ENCODE measurements around the gene MORN1.

Gene MORN1

GRCh38 chr1:2417833-2418225 lies 26.5 kb upstream of the MORN1 start:
- H3K9me3 ChIP-seq (ENCODE audit: low read length): no peaks in the 10 kb centered on the region
- no peak overlapping the region for H3K4me2 ChIP-seq (ENCODE audit: low read length)
- no peaks in the 10 kb centered on the region for H3K9me2 ChIP-seq (ENCODE audit: low read depth, low read length)
- H3K27me3 ChIP-seq (ENCODE audit: insufficient read depth, low read length): no peaks in the 10 kb centered on the region; the same call in 1 of the 2 replicates
- no peaks in the 10 kb centered on the region for H3K79me2 ChIP-seq (ENCODE audit: insufficient read depth, low read length)
- TF ChIP-seq CTCF (IDR thresholded peaks at IDR 0.05; ENCODE audit: low read length) (no peak), EZH2 (IDR thresholded peaks at IDR 0.05; ENCODE audit: borderline replicate concordance, low read length) (no peak)
- H4K20me1 ChIP-seq (ENCODE audit: insufficient read depth, low read length): no peaks in the 10 kb centered on the region
- no peaks in the 10 kb centered on the region; the same call in 1 of the 2 replicates for H3K36me3 ChIP-seq (ENCODE audit: insufficient read depth, low read length)
- peaks cover 22% of the 10 kb centered on the region for H3K4me1 ChIP-seq (ENCODE audit: insufficient read depth, low read length, severe bottlenecking)
- no peak overlapping the region for H3K4me3 ChIP-seq (ENCODE audit: low read depth, low read length, poor library complexity, severe bottlenecking)
- H3F3A ChIP-seq (ENCODE audit: insufficient read depth, low read length): no peaks in the 10 kb centered on the region
- H3K9ac ChIP-seq (ENCODE audit: low read length): no peak overlapping the region
- H2AFZ ChIP-seq (ENCODE audit: low read length): no peak overlapping the region
- no peak overlapping the region for H3K27ac ChIP-seq (ENCODE audit: low read depth, low read length, poor library complexity, severe bottlenecking)

GRCh38 chr1:2417083-2417832 lies 25.9 kb upstream of the MORN1 start:
- Histone ChIP-seq H3K9me2 (ENCODE audit: low read depth, low read length) (no peaks in the 10 kb centered on the region), H3K4me2 (ENCODE audit: low read length) (no peak overlapping the region), H3K27me3 (ENCODE audit: insufficient read depth, low read length) (no peaks in the 10 kb centered on the region; the same call in 1 of the 2 replicates), H3K36me3 (ENCODE audit: insufficient read depth, low read length) (no peaks in the 10 kb centered on the region), H3K4me1 (ENCODE audit: insufficient read depth, low read length, severe bottlenecking) (peaks cover 22% of the 10 kb centered on the region), H3K27ac (ENCODE audit: low read depth, low read length, poor library complexity, severe bottlenecking) (no peak overlapping the region), H2AFZ (ENCODE audit: low read length) (no peak overlapping the region), H3K79me2 (ENCODE audit: insufficient read depth, low read length) (no peaks in the 10 kb centered on the region), H3K9me3 (ENCODE audit: low read length) (no peaks in the 10 kb centered on the region), H3K9ac (ENCODE audit: low read length) (no peak overlapping the region), H3K4me3 (ENCODE audit: low read depth, low read length, poor library complexity, severe bottlenecking) (no peak overlapping the region), H4K20me1 (ENCODE audit: insufficient read depth, low read length) (no peaks in the 10 kb centered on the region), H3F3A (ENCODE audit: insufficient read depth, low read length) (no peaks in the 10 kb centered on the region)
- TF ChIP-seq CTCF (IDR thresholded peaks at IDR 0.05; ENCODE audit: low read length) (no peak), EZH2 (IDR thresholded peaks at IDR 0.05; ENCODE audit: borderline replicate concordance, low read length) (no peak)

GRCh38 chr1:2416403-2416802 lies 25.0 kb upstream of the MORN1 start:
- H3K4me2 ChIP-seq (ENCODE audit: low read length): no peak overlapping the region
- H3K9ac ChIP-seq (ENCODE audit: low read length): no peak overlapping the region
- H3K4me3 ChIP-seq (ENCODE audit: low read depth, low read length, poor library complexity, severe bottlenecking): no peak overlapping the region
- no peaks in the 10 kb centered on the region for H3K36me3 ChIP-seq (ENCODE audit: insufficient read depth, low read length)
- no peaks in the 10 kb centered on the region for H4K20me1 ChIP-seq (ENCODE audit: insufficient read depth, low read length)
- no peaks in the 10 kb centered on the region for H3F3A ChIP-seq (ENCODE audit: insufficient read depth, low read length)
- no peak overlapping the region for H3K27ac ChIP-seq (ENCODE audit: low read depth, low read length, poor library complexity, severe bottlenecking)
- TF ChIP-seq EZH2 (IDR thresholded peaks at IDR 0.05; ENCODE audit: borderline replicate concordance, low read length) (no peak), CTCF (IDR thresholded peaks at IDR 0.05; ENCODE audit: low read length) (no peak)
- H2AFZ ChIP-seq (ENCODE audit: low read length): no peak overlapping the region
- no peaks in the 10 kb centered on the region for H3K79me2 ChIP-seq (ENCODE audit: insufficient read depth, low read length)
- H3K9me2 ChIP-seq (ENCODE audit: low read depth, low read length): no peaks in the 10 kb centered on the region
- H3K9me3 ChIP-seq (ENCODE audit: low read length): no peaks in the 10 kb centered on the region
- H3K4me1 ChIP-seq (ENCODE audit: insufficient read depth, low read length, severe bottlenecking): peaks cover 27% of the 10 kb centered on the region
- H3K27me3 ChIP-seq (ENCODE audit: insufficient read depth, low read length): no peaks in the 10 kb centered on the region; the same call in 1 of the 2 replicates

All from OCI-LY1 (cell line).